PC-9 (cell line): Measurements from ENCODE around the gene C15orf40. TPM values are rescaled to one million over a fixed set of nuclear protein-coding genes. Genes with fewer than 3 reads are reported as not detected.

Source experiments
- BruUV-seq: library from RNA; stranded (reverse); fragments of 400-500 nt; replicated peaks from 2 replicates; lab custom pipeline; 2021; lab: Mats Ljungman, UMichigan
- CTCF ChIA-PET: fragments of 300-600 bp; sonication (Branson Sonifier 250); formaldehyde crosslinking; loops from one replicate; lab custom pipeline; 2022; ENCODE audit warnings: antibody characterized with exemption; lab: Charles Lee
- POLR2A ChIA-PET: fragments of 300-600 bp; sonication (Branson Sonifier 250); formaldehyde crosslinking; loops from one replicate; lab custom pipeline; 2022; ENCODE audit warnings: antibody characterized with exemption; ENCODE audit not compliant: unreplicated experiment; lab: Charles Lee
- DNase-seq, 2 experiments: peaks; one replicate each; pipeline versions ENCODE4 v3.0.0 to v3.0.0-alpha.2; 2015 to 2022; ENCODE audit warnings: mixed read lengths in 1 of 2
- H2AFZ ChIP-seq: fragments of 200-600 bp; sonication (generic); 2 replicates; pipeline ENCODE4 v1.8.1; 2017; ENCODE audit warnings: antibody characterized with exemption
- H3F3A ChIP-seq: fragments of 200-600 bp; sonication (generic); 2 replicates; pipeline ENCODE4 v1.8.1; 2017; ENCODE audit warnings: antibody characterized with exemption, mild to moderate bottlenecking, low read depth; ENCODE audit not compliant: insufficient read depth
- H3K27ac ChIP-seq: fragments of 200-600 bp; sonication (generic); 2 replicates; pipeline ENCODE4 v1.6.1; 2016; ENCODE audit warnings: mixed run types
- H3K27me3 ChIP-seq: fragments of 200-600 bp; sonication (generic); 2 replicates; pipeline ENCODE4 v1.6.1; 2016; ENCODE audit warnings: low read depth, mixed run types; ENCODE audit not compliant: insufficient read depth
- H3K36me3 ChIP-seq: fragments of 200-600 bp; sonication (generic); 2 replicates; pipeline ENCODE4 v1.6.1; 2016; ENCODE audit warnings: low read depth, mixed run types
- H3K4me1 ChIP-seq: fragments of 200-600 bp; sonication (generic); replicated peaks from 2 replicates; pipeline ENCODE4 v1.6.1; 2016; ENCODE audit warnings: mixed run types; ENCODE audit not compliant: insufficient read depth
- H3K4me2 ChIP-seq: fragments of 200-600 bp; sonication (generic); 2 replicates; pipeline ENCODE4 v1.6.1; 2017; ENCODE audit warnings: mixed run types
- H3K4me3 ChIP-seq: fragments of 200-600 bp; sonication (generic); 2 replicates; pipeline ENCODE4 v1.6.1; 2016; ENCODE audit warnings: mixed run types
- H3K79me2 ChIP-seq: fragments of 200-600 bp; sonication (generic); 2 replicates; pipeline ENCODE4 v1.6.1; 2017; ENCODE audit warnings: low read depth, mixed run types
- H3K9me2 ChIP-seq: fragments of 200-600 bp; sonication (generic); 2 replicates; pipeline ENCODE4 v1.8.1; 2017; ENCODE audit warnings: mild to moderate bottlenecking; ENCODE audit not compliant: insufficient read depth
- H3K9me3 ChIP-seq: fragments of 200-600 bp; sonication (generic); 2 replicates; pipeline ENCODE4 v1.8.1; 2016; ENCODE audit warnings: low read depth; ENCODE audit not compliant: insufficient read depth
- H4K20me1 ChIP-seq: fragments of 200-600 bp; sonication (generic); 2 replicates; pipeline ENCODE4 v1.8.1; 2017; ENCODE audit not compliant: insufficient read depth
- EZH2 ChIP-seq: fragments of 200-600 bp; sonication (generic); IDR thresholded peaks from 2 replicates; pipeline ENCODE4 v1.8.0; 2017; ENCODE audit warnings: antibody characterized with exemption, low read depth
- intact Hi-C: fragments of 100-400 bp; cut with micrococcal nuclease; formaldehyde crosslinking; loops from one replicate; pipeline ENCODE4 v1.10.0; 2022; ENCODE audit not compliant: unreplicated experiment
- total RNA-seq: library from RNA; stranded (reverse); gene quantifications from 2 replicates; pipeline ENCODE4 v1.2.3, GENCODE V29; 2021
- TF ChIP-seq, protein P1 (sequence below): fragments of 200-600 bp; sonication (generic); conservative IDR thresholded peaks from 2 replicates; pipeline ENCODE4 v1.6.1; 2017; ENCODE audit warnings: mixed run types, antibody characterized with exemption, mild to moderate bottlenecking, moderate library complexity

The C15orf40 gene
- total RNA-seq, 1 experiment from 2014 or later, result 21.2 TPM

GRCh38 chr15:82971218-82971984 lies 40.0 kb downstream of the C15orf40 start:
- POLR2A ChIA-PET, result interaction anchor here (0.6 kb wide), 1 partner anchor 18 kb away, joined by 4 read pairs; no protein-coding TSS in a partner anchor
- TF ChIP-seq EZH2, result no peak
- TF ChIP-seq, protein P1, sequence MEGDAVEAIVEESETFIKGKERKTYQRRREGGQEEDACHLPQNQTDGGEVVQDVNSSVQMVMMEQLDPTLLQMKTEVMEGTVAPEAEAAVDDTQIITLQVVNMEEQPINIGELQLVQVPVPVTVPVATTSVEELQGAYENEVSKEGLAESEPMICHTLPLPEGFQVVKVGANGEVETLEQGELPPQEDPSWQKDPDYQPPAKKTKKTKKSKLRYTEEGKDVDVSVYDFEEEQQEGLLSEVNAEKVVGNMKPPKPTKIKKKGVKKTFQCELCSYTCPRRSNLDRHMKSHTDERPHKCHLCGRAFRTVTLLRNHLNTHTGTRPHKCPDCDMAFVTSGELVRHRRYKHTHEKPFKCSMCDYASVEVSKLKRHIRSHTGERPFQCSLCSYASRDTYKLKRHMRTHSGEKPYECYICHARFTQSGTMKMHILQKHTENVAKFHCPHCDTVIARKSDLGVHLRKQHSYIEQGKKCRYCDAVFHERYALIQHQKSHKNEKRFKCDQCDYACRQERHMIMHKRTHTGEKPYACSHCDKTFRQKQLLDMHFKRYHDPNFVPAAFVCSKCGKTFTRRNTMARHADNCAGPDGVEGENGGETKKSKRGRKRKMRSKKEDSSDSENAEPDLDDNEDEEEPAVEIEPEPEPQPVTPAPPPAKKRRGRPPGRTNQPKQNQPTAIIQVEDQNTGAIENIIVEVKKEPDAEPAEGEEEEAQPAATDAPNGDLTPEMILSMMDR, result no peak
- no peaks in the 10 kb centered on the region for H3K36me3 ChIP-seq
- H2AFZ ChIP-seq, result no peak overlapping the region
- BruUV-seq, result no TSS peak
- no peaks in the 10 kb centered on the region for H3F3A ChIP-seq
- no peaks in the 10 kb centered on the region for H3K9me2 ChIP-seq
- intact Hi-C loops, result no loop called here
- no peak for DNase-seq
- H3K4me2 ChIP-seq, result no peak overlapping the region
- H3K4me1 ChIP-seq, result no peaks in the 10 kb centered on the region
- no peaks in the 10 kb centered on the region for H3K9me3 ChIP-seq
- H3K4me3 ChIP-seq, result no peak overlapping the region
- H3K79me2 ChIP-seq, result no peaks in the 10 kb centered on the region
- no peaks in the 10 kb centered on the region for H4K20me1 ChIP-seq
- H3K27ac ChIP-seq, result no peak overlapping the region
- H3K27me3 ChIP-seq, result no peaks in the 10 kb centered on the region; the same call in 1 of the 2 replicates
- CTCF ChIA-PET, result no interaction called here

- H2AFZ ChIP-seq, result no peak overlapping the region
- H3K9me2 ChIP-seq, result no peaks in the 10 kb centered on the region
- H3K36me3 ChIP-seq, result no peaks in the 10 kb centered on the region
- no TSS peak for BruUV-seq
- TF ChIP-seq, protein P1, result no peak
- TF ChIP-seq EZH2, result no peak
- H3K4me1 ChIP-seq, result no peaks in the 10 kb centered on the region
- no peaks in the 10 kb centered on the region; the same call in 1 of the 2 replicates for H3K27me3 ChIP-seq
- no peaks in the 10 kb centered on the region for H3K79me2 ChIP-seq
- DNase-seq, result no peak
- no peaks in the 10 kb centered on the region for H3K9me3 ChIP-seq
- no peaks in the 10 kb centered on the region for H4K20me1 ChIP-seq
- ChIA-PET CTCF (no interaction called here), POLR2A (interaction anchor here (0.6 kb wide), 1 partner anchor 19 kb away, joined by 4 read pairs; no protein-coding TSS in a partner anchor)
- H3K4me3 ChIP-seq, result no peak overlapping the region
- intact Hi-C loops, result no loop called here
- H3K27ac ChIP-seq, result no peak overlapping the region
- no peaks in the 10 kb centered on the region for H3F3A ChIP-seq
- H3K4me2 ChIP-seq, result no peak overlapping the region
These were observed 40.7 kb downstream of the C15orf40 start for GRCh38 chr15:82970696-82971095.

DNA sequence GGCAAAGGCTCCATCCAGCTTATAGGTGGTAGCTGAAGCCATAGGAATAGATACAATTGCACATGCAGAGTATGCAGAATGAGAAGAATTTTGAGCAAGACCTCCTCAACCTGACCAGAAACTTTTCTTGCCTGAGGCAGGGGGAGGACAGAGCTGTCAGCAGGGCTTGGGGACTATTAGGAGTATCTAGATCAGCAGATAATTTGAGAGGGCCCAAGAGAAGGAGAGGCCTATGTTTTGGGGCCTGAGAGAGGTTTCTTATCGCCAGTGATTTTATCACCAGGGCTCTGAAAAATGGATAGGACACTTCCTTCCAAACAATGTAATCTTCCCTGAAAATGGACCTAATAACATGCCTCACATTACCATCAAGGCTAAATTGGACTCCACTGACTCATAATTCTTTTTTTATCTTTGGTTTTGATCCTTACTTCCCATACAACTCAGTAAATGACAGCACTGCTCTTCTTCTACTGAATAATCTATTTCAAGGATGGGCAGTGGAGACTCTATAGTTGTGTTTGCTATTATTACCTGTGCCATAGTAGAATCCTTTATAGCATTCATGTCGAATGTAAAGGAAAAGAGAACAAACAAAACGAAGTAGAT lies 41.3 kb downstream of the C15orf40 start:
- TF ChIP-seq, protein P1, result no peak
- TF ChIP-seq EZH2, result no peak
- intact Hi-C loops, result no loop called here
- no peaks in the 10 kb centered on the region for H4K20me1 ChIP-seq
- no peak overlapping the region for H3K27ac ChIP-seq
- H3K79me2 ChIP-seq, result no peaks in the 10 kb centered on the region
- DNase-seq, result no peak
- no peaks in the 10 kb centered on the region for H3F3A ChIP-seq
- POLR2A ChIA-PET, result no interaction called here
- no TSS peak for BruUV-seq
- CTCF ChIA-PET, result no interaction called here
- H3K4me2 ChIP-seq, result no peak overlapping the region
- H3K27me3 ChIP-seq, result no peaks in the 10 kb centered on the region; the same call in 1 of the 2 replicates
- no peak overlapping the region for H3K4me3 ChIP-seq
- no peaks in the 10 kb centered on the region for H3K36me3 ChIP-seq
- no peak overlapping the region for H2AFZ ChIP-seq
- H3K9me3 ChIP-seq, result no peaks in the 10 kb centered on the region
- H3K9me2 ChIP-seq, result no peaks in the 10 kb centered on the region
- H3K4me1 ChIP-seq, result no peaks in the 10 kb centered on the region
